GM12872 (cell line): ENCODE data around the gene ANP32E.

ENCODE experiments used
- CTCF ChIP-seq: IDR thresholded peaks from 3 replicates; pipeline ENCODE4 v1.5.1; 2011; ENCODE audit warnings: low read depth, mild to moderate bottlenecking, low read length, moderate library complexity; ENCODE audit not compliant: insufficient read depth

Gene ANP32E

GRCh38 chr1:150233359-150234308 lies 2.3 kb downstream of the ANP32E start:
- no peak for TF ChIP-seq CTCF

- no peak for TF ChIP-seq CTCF
Measured at GRCh38 chr1:150227228-150227627, 8.7 kb downstream of the ANP32E start.

GRCh38 chr1:150226486-150226885 lies 9.4 kb downstream of the ANP32E start:
- no peak for TF ChIP-seq CTCF

GRCh38 chr1:150225546-150225945 lies 10.4 kb downstream of the ANP32E start:
- no peak for TF ChIP-seq CTCF

GRCh38 chr1:150224983-150225382 lies 10.9 kb downstream of the ANP32E start:
- TF ChIP-seq CTCF: no peak

- peak; percentile 49 for TF ChIP-seq CTCF
Measured at GRCh38 chr1:150221552-150221951, 14.4 kb downstream of the ANP32E start.

- TF ChIP-seq CTCF: 0 out of 3 replicates have a peak, but pooled peaks have one; percentile 24
Measured at GRCh38 chr1:150213170-150214098, 22.5 kb downstream of the ANP32E start.
